HFF-Myc (cell line): ENCODE data around the gene TKTL1.
"Not testable (repeated sequence)": the region's sequence is repeated elsewhere in the genome, so short reads cannot be mapped to it uniquely, and the experiment has no call there.

Source experiments
- DNase-seq: peaks from one replicate; pipeline ENCODE4 v3.0.0-alpha.2; 2011; ENCODE audit warnings: low read depth; ENCODE audit errors: extremely low read depth
- H3K4me3 ChIP-seq: replicated peaks from 2 replicates; pipeline ENCODE4 v1.5.1; 2011; ENCODE audit warnings: low read depth, mild to moderate bottlenecking, control low read depth, low read length
- TF ChIP-seq, protein P1 (sequence below): IDR thresholded peaks from 2 replicates; pipeline ENCODE4 v1.5.1; 2012; ENCODE audit warnings: mild to moderate bottlenecking, low read depth, low read length, control low read depth; ENCODE audit errors: missing control alignments

Gene TKTL1

DNA sequence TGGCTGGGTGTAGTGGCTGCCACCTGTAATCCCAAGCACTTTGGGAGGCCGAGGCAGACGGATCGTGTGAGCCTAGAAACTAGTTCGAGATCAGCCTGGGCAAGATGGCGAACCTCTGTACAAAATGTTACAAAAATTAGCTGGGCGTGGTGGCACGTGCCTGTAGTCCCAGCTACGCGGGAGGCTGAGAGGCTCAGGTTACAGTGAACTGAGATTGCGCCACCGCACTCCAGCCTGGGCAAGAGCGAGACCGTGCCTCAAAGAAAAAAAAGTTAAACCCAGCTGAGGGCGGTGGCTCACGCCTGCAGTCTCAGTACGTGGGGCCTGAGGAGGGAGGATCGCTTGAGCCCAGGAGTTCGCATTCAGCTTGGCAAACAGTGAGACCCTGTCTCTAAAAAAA is 1.1 kb downstream of the TKTL1 start:
- H3K4me3 ChIP-seq, result no peak overlapping the region
- TF ChIP-seq, protein P1, sequence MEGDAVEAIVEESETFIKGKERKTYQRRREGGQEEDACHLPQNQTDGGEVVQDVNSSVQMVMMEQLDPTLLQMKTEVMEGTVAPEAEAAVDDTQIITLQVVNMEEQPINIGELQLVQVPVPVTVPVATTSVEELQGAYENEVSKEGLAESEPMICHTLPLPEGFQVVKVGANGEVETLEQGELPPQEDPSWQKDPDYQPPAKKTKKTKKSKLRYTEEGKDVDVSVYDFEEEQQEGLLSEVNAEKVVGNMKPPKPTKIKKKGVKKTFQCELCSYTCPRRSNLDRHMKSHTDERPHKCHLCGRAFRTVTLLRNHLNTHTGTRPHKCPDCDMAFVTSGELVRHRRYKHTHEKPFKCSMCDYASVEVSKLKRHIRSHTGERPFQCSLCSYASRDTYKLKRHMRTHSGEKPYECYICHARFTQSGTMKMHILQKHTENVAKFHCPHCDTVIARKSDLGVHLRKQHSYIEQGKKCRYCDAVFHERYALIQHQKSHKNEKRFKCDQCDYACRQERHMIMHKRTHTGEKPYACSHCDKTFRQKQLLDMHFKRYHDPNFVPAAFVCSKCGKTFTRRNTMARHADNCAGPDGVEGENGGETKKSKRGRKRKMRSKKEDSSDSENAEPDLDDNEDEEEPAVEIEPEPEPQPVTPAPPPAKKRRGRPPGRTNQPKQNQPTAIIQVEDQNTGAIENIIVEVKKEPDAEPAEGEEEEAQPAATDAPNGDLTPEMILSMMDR, result no peak

DNA sequence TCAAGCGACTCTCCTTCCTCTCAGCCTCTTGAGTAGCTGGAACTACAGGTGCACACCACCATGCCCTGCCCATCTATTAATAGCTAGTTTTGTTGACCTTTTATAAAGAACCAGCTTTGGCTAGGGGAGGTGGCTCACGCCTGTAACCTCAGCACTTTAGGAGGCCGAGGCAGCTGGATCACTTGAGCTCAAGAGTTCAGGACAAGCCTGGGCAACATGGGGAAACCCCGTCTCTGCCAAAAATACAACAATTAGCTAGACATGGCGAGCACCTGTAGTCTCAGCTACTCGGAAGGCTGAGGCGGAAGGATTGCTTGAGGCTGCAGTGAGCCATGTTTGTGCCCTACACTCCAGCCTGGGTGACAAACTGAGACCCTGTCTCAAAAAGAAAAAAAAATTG is 2.7 kb downstream of the TKTL1 start:
- DNase-seq, result no peak
- H3K4me3 ChIP-seq, result no peak overlapping the region
- TF ChIP-seq, protein P1, result no peak

More for the DNA sequence above, 1.1 kb downstream of the TKTL1 start:
- DNase-seq, result no peak

DNA sequence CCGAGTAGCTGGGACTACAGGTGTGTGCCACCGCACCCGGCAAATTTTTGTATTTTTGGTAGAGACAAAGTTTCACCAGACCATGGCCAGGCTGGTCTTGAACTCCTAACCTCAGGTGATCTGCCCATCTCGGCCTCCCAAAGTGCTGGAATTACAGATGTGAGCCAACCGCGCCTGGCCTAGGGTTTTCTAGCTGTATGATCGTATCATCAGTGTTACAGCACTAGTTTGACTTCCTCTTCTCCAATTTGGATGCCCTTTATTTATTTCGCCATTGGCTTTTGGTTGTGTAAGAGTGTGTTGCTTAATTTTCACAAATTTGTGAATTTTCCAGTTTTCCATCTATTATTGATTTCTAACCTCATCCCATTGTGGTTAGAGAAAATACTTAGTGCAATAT is 5.2 kb downstream of the TKTL1 start:
- DNase-seq, result no peak
- TF ChIP-seq, protein P1, result no peak
- no peak overlapping the region for H3K4me3 ChIP-seq

DNA sequence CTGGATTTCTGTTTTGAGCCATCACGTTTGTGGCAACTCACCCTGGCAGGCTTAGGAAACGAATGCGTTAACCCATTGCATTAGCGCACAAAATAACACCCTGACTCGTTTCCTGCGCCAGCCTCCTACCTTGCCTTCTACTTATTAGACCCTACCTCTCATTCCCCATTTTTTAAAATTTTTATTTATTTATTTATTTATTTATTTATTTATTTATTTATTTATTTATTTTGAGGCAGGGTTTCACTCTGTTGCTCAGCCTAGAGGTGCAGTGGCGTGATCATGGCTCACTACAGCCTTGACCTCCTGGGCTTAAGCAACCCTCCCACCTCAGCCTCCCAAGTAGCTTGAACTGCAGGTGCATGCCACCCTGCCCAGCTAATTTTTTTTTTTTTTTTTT is 7.4 kb downstream of the TKTL1 start:
- not testable (repeated sequence) for DNase-seq, H3K4me3 ChIP-seq

DNA sequence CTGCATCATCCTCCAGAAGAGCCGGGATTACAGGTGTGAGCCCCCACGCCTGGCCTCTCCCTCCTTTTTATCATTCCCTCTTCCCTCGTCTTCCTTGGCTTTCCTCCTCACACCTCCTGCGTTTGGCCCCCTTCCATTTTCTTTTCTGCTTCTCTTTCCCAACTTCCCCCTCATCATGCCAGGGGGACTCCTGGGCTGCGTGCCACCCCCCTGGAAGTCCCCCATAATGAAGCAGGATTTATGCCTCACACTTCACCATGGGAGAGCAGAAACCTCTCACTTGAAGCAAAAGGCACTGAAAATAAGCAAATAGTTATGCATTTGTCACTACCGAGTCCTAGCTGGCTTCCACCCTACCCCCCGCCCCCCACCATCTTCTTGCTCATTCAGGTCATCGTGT is 7.9 kb downstream of the TKTL1 start:
- DNase-seq, result no peak
- H3K4me3 ChIP-seq, result no peak overlapping the region
- TF ChIP-seq, protein P1, result no peak

DNA sequence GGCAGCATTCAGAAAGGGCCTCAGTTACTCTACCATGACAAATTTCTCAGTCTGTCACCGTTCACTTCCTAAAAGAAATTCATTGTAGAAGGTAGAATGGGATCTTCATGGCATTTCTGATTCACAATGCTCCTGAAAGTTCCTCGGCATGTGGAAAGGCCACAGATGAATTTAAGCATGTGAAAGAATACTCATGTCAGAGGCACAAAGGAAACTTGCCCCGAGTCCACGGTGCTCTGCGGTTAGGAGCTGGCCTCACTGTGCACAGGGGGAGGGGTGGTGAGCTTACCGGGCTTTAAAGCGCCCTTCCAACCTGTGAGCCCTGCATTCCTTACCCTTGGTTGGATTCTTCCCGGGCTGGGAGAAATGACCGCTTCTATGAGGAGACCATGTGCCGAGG is 9.3 kb downstream of the TKTL1 start:
- no peak overlapping the region for H3K4me3 ChIP-seq
- TF ChIP-seq, protein P1, result no peak
- DNase-seq, result no peak

DNA sequence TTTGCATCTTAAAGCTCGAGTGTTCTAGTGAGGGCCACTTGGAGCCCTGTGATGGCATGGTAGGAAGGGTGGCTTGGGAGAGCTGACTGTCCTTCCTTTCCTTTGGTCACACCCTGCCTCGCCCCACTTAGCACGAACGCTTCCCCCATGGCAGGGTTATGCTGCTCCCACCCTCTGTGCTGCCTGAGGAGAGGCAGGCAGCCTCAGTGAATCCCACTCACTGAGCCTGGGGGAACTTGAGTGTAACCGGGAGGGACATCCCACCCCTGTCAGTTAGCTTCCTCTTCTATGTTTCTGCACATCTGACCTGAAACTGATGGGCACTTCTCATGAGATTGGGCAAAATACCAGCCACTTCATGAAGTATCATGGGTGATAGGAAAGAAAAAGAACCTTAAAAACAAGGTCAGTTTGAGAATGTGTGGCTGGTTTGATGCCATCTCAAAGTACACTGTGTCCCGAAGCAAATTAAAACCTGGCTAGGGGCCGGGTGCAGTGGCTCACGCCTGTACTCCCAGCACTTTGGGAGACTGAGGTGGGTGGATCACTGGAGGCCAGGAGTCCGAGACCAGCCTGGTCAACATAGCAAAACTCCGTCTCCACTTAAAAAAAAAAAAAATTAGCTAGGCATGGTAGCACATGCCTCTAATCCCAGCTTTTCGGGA is 10.1 kb downstream of the TKTL1 start:
- no peak for DNase-seq
- no peak overlapping the region for H3K4me3 ChIP-seq
- TF ChIP-seq, protein P1, result no peak
